ENCODE measurements around the gene AKR1C2.
"Not testable (repeated sequence)": the region's sequence is repeated elsewhere in the genome, so short reads cannot be mapped to it uniquely, and the experiment has no call there.

Gene AKR1C2

DNA sequence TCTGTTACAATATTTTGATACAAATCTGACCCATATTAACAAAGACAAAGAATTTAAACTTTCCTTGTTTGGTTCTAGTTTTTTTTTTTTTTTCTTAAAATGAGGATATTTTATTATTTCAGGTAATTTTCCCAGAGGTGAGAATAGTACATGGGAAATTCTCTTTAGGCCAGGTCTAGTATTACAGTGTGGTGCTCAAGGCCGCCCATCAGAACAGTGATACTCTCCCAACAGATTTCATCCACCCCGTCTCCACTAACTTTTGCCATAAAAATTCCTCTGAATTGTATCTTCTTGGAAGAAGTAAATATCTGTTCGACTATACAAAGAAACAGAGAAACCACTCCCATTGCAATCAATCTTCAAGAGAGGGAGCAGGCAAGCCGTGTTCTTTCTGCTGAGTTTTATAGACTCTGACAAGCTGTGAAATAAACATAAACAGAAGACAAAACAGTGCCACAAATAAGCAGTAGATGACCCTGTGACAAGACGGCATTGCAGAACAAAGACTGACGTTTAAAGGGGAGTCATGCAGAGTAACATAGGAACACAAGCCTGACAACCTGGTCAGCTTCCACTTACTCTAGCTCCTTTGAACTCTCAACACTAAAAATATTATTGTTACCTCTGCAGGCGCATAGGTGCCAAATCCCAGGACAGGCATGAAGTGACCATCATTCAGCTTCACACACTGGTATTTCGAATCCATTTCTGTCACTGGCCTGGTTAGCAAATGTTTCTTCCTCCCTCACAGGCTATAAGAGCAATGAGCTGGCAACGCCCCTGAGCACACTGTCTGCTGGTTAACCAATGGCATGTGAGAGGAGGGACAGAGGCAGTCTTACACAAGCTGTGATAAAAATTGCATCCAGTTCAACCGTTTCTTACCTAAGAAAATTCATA is at the start of gene AKR1C2:
Gene AKR1C2, minus strand, starts transcription at position 731 of the 903 bp plus-strand sequence. Its CDS starts 22 bp downstream, at position 709.
- DNase-seq (ENCODE audit: low read depth): not testable (repeated sequence)

DNA sequence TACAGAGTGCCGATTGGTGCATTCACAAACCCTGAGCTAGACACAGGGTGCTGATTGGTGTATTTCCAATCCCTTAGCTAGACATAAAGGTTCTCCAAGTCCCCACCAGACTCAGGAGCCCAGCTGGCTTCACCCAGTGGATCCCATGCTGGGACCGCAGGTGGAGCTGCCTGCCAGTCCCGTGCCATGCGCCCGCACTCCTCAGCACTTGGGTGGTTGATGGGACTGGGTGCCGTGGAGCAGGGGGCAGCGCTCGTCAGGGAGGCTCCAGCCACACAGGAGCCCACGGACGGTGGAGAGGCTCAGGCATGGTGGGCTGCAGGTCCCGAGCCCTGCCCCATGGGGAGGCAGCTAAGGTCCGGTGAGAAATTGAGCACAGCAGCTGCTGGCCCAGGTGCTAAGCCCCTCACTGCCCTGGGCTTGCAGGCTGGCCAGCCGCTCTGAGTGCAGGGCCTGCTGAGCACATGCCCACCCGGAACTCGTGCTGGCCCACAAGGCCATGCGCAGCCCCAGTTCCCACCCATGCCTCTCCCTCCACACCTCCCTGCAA is 49.4 kb upstream of the AKR1C2 start:
- DNase-seq (ENCODE audit: low read depth): not testable (repeated sequence)

DNA sequence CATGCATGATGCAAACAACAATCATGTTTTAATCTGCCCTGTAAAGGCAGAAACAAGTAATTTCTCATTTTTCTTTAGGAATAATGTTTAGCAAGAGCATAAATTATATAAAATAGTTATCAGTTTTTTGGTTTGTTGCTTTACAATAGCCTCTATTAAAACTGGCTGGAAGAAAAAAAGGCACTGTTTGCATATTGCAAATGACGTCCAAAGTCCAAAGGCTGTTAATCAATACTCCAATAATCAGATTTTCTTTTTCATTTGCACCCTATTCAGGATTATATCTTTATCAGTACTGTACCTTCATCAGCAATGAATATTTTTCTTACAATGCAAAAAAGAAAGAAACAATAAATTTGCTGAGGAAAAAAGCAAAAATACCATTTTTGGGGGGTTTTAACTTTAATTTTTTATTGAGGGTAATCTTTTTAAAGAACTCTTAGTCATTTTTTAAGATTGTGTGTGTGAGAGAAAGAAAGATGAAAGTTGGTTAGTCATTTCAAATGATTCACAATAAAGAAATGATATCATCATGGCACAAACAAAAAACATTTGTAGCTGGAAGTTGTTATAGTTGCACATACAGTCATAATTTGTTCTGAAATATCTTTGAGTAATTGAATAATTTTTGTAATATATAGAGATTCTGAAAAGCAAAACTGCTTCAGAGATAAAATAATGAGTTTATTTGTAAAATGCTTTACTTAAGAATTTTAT is 44.4 kb upstream of the AKR1C2 start:
- DNase-seq (ENCODE audit: low read depth): no peak

DNA sequence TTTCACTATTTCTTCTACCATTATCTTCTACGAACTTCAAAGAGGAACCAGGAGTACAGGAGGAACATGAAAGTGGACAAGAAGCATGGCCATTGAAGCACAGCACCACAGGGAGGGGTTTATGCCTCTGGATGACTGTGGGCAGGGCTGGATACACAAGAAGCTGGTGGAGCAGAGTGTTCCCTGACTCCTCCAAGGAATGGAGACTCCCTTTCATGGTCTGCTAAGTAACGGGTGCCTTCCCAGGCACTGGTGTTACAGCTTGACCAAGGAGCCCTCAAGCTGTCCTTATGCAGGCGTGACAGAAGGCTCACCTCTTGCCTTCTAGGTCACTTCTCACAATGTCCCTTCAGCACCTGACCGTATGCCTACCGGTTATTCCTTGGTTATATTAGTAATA is 43.4 kb upstream of the AKR1C2 start:
- not testable (repeated sequence) for DNase-seq (ENCODE audit: low read depth)

DNA sequence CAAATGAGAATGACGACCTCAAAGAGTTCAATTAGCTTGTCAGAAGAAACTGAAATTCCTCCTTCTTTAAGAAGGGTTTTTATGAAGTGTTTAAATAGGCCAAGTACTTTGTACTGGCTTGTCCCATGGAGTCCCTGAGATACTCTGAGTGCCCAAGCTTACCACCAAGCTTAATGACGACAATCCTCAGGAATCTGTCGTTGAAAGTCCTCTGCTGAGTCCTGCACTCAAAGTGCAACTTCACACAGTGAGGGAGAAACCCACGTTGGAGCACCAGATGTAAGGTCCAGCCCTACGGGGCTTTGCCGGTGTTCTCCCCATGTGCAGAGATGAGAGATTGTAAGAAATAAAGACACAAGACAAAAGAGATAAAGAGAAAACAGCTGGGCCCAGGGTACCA is 42.8 kb upstream of the AKR1C2 start:
- no peak for DNase-seq (ENCODE audit: low read depth)

DNA sequence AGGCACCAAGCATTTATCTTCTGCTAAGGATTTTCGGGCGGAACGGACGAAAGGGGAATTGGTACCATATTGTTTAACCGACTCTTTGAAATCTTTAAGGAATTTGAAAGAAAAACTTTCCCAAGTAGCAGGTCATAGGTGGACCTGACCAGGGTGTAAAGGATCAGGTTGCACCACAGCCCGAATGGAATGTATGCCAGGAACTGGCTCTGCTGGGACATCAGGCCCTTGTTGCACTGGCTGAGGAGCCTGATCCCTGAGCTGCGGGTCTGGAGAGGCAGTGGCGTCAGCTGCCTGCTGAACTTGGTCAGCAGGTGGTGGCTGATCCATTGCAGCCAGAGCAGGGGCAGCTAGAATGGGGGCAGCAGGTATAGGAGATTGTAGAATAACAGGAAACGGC is 41.4 kb upstream of the AKR1C2 start:
- DNase-seq (ENCODE audit: low read depth): no peak

DNA sequence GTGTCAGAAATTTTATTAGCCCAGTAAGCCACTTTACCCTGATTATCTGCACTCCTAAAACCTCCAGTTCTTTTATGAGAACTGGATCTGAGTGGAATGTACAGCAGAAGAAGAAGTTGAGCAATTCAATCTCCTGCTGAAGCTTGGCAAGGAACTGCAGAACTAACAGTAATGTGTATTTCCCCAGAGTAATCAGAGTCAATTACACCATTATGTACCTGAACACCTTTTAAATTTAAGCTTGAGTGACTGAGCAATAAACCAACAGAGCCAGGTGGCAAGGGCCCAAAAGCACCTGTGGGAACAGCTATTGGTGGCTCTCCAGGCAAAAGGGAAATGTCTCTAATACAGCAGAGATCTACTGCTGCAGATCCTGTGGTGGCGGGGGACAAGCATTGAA is 40.1 kb upstream of the AKR1C2 start:
- DNase-seq (ENCODE audit: low read depth): no peak

DNA sequence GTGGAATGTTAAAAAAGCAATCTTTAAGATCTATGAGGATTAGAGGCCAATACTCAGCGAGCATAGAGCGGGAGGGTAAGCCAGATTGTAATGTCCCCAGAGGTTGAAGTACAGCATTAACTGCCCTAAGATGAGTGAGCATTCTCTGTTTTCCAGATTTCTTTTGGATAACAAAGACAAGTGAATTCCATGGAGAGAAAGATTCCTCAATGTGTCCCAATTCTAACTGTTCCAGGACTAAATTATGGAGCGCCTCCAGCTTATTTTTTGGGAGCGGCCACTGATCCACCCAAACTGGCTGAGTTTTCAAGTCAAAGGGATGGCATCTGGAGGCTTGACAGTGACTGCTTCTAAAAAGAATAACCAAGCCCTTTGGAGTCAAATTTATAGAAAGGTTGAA is 39.3 kb upstream of the AKR1C2 start:
- DNase-seq (ENCODE audit: low read depth): no peak

DNA sequence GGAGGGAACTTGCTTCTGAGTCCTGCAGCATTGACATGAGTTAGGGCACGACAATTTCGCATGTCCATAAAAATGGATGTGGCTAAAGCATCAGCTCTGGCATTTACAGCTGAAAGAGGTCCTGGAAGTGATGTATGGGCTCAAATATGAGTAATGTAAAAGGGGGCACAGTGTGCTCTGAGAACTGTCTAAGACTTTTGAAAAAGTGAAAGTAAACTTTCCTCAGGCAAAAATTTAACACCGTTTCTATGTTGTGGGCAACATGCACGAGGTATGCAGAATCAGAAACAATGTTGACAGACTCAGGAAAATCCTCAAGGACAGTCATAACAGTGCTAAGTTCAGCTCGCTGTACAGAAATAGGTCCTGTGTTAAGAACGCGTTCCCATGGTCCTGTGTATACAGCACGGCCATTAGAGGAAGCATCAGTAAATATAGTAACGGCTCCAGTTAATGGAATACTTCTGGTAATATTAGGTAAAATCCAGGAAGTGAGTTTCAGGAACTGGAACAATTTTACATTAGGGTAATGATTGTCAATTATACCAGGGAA is 37.9 kb upstream of the AKR1C2 start:
- DNase-seq (ENCODE audit: low read depth): no peak

DNA sequence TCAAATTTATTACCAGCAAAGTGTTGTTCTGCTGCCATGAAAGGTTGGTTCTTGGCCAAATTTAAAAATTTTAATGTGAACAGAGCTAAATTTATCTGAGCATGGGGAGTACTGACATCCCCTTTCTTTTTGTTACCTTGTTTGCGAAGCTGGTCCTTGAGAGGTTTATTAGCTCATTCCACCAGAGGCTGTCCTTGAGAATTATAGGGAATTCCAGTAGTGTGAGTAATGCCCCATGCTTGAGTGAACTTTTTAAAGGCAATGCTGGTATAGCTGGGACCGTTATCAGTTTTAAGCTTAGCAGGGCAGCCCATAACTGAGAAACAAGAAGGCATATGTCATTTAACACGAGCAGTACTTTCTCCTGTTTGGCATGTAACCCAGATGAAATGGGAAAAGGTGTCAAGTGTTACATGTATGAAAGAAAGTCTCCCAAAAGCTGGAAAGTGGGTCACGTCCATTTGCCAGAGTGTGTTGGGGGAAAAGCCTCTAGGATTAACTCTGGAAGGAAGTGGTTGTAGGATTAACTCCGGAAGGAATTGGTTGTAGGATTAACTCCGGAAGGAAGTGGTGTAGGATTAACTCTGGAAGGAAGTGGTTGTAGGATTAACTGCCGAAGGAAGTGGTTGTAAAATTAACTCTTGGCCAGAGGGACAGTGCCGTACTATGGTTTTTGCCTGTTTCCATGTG is 37.3 kb upstream of the AKR1C2 start:
- DNase-seq (ENCODE audit: low read depth): no peak

DNA sequence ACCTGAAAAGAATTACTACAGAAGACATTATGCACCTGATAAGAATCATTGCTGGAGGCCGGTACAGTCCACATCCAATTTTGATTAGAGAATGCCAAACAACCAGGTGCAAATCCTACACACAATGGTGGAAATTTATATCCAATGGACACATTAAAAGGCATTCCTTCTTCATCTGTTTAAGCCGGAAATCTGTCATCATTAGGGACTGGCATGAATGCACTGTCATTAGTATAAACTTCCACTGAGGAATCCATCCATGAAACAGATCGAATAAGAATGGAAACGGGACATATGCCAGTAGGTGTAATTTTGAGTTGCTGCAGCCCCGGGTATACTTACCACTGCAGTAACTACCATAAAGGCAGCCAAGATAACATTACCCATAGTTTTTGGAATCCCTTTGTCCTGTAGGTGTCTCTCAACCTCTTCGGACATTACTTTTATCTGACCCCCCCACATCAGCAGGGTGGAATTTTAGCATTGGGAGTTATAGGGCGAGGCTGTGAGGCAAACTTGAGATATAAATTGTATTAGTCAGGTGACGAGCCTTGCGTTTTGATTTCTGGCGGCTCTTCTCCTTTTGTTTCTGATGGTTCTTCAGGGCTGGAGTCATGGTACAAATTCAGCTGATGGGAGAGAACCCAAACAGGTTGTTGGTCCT is 36.5 kb upstream of the AKR1C2 start:
- no peak for DNase-seq (ENCODE audit: low read depth)

DNA sequence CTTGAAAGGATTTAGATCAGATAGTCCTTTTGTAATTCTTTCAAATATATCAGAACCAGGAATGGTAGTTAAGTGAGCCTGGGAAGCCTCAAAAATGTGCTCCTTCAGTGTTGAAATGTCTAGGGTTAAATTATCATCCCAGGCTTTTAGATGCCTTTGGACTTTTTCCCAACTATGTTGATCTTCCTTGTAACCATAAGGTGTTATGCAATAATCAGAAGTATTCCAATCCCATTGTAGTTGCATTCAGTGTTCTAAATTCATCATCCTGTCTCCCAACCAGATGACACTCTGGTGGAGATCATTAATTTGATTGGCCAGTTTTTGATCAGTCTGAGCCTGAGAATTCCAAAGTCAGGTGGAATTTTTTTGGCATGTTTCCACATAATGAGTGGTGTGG is 35.1 kb upstream of the AKR1C2 start:
- DNase-seq (ENCODE audit: low read depth): no peak

DNA sequence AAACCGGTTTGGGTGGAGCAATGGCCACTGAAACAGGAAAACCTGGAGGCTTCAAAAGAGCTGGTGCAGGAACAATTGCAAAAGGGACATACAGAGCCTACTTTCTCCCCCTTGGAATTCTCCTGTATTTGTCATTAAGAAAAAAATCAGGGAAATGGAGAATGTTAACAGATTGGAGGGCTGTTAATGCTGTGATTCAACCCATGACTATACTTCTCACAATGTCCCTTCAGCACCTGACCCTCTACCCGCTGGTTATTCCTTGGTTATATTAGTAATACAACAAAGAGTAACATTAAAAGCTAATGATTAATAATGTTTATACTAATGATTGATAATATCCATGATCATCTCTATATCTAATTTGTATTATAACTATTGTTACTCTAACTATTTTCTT is 34.4 kb upstream of the AKR1C2 start:
- no peak for DNase-seq (ENCODE audit: low read depth)

DNA sequence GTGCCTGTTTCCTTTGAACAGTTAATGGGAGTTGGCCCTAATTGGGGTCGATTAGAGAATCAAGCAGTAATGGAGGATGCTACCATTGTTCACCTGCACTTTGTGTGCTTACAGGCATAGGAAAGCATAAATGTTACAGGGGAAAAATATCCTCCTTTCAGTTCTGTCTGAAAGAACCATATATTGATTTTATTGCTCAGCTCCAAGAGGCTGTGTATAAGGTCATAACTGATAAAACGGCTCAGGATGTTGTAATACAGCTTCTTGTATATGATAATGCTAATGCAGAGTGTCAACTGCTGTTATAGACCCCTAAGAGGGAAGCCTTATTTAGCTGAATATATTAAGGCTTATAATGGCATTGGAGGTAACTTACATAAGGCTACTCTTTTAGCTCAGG is 32.9 kb upstream of the AKR1C2 start:
- DNase-seq (ENCODE audit: low read depth): no peak

DNA sequence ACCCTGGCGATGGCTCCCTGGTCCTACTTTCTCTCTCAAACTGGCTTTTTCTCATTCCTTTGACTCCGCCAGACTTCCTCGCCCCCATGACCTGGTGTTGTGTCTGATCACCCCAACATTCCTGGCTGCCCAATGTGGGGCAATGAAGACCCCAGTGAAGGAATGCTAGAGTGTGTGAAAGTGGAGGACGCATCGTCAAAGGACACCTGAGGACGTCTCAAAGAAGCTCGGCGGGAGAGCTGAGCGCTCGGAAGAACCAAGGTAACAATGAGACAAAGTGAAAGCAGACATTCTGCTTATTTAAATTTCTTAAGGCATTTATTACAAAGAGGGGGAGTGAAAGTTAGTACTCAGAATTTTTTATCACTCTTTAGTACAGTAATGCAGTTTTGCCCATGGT is 31.7 kb upstream of the AKR1C2 start:
- no peak for DNase-seq (ENCODE audit: low read depth)

DNA sequence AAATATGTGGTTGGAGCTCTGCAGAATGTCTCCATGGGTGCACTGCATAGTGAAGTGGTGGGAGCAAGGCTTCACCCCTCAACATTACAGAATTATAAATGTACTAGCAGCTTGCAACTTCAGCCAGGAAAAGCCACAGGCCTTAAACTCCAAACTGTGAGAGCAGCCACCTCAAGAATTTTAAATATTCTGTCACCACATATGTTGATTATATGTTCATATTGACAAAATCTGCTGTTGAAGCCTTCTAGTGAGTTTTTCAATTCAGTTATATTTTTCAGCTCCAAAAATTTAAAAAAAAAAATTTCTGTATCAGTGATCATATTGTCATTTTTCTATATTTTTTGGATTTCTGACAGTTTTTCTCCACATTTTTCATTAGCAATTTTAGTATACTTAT is 30.9 kb upstream of the AKR1C2 start:
- no peak for DNase-seq (ENCODE audit: low read depth)

DNA sequence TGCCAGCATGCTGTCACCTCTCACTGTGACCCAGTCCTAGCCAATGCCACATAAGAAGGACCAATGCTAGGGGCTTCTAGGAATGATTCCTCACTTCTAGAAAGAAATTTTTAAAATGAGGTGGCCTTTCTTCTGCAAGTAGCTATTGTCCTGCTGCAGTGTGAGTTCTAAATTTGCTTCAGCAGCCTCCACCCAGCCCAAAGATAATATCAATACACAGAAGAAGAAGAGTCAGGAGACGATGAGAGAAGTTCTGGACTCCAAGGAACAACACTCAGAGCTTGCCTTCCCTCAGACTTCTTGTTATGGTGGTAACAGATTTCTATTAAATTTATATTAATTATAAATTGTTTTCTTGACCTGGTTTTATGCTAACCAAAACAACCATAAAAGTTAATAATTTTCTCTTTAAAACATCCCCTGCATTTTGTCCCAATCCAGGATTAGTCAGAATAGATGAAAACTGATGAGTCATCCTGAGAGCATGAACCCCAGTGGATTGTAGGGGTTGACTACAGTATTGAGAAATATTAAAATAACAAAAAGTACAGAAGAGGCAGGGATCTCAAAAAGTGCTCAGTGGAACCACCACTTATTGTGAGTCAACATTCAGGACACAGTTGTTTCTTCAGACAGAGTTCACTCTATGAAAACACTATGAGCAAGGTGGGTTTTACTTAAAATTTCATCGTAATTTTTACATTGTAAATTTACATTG is 29.6 kb upstream of the AKR1C2 start:
- DNase-seq (ENCODE audit: low read depth): no peak

DNA sequence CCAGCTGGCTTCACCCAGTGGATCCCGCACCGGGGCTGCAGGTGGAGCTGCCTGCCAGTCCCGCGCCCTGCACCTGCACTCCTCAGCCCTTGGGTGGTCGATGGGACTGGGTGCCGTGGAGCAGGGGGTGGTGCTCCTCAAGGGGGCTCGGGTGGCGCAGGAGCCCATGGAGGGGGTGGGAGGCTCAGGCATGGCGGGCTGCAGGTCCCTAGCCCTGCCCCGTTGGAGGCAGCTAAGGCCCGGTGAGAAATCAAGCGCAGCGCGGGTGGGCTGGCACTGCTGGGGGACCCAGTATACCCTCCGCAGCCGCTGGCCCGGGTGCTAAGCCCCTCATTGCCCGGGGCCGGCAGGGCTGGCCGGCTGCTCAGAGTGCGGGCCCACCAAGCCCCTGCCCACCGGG is 28.8 kb upstream of the AKR1C2 start:
- DNase-seq (ENCODE audit: low read depth): not testable (repeated sequence)

DNA sequence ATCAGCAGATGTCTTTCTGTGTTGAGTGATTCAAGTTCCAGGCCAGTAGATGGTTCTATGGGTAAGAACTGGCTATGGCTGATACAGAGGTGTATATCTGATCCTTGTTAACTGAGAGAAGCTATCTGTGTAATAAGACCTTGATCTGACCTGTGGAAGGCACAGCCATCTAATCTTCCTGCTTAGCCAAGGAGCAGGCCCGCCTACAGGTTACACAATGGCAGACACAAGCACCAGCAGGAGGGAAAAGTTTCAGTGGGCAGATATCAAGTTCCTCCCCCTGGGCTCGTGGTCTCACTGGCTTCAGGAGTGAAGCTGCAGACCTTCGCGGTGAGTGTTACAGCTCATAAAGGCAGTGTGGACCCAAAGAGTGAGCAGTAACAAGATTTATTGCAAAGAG is 27.9 kb upstream of the AKR1C2 start:
- not testable (repeated sequence) for DNase-seq (ENCODE audit: low read depth)

DNA sequence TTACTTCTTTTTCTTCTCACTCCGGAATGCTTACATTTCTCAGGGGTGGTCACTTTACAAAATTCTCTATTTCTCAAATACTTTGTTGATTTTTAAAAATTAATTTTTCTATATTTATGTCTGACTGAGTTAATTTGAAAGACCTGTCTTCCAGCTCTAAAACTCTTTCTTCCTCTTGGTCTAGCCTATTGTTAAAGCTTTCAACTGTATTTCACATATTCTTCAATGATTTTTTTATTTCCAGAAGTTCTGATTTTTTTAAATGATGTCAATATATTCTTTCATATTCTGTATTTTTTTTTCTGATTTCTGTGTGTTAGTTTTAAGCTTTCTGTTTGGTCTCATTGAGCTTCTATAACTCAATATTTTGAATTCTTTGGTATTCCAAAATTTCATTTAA is 27.3 kb upstream of the AKR1C2 start:
- DNase-seq (ENCODE audit: low read depth): no peak

DNA sequence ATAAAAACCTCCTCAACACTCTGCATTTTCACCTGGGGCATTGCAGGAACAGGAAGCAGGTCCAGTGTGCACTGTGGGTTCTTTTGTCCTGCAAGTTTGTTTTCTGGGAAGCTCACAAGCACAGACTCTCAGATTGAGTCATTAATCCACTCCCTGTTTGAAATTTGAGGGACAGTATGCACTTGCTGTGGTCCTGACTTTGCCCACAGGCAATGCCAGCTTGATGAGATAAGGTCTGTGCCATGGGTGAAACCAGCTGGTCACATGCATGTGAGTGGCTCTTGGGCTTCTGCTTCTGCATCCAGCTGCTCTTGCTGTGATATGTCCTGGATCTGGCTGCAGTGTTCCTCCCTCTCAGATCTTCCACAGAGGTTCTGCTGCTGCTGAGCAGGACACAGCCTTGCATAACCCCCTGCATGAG is 21.8 kb upstream of the AKR1C2 start:
- DNase-seq (ENCODE audit: low read depth): not testable (repeated sequence)
